PC-3 (cell line): ENCODE data around the gene CTNNA3. TPM values are rescaled to one million over a fixed set of nuclear protein-coding genes. Genes with fewer than 3 reads are reported as not detected.
A peak's percentile ranks its signal among the peaks of the same experiment; 100 is the strongest.

ENCODE experiments used
- ATAC-seq: fragments of 200-7000 bp; cut with Tn5 transposase; 2 replicates; pipeline ENCODE4 v1.9.1; 2020; ENCODE audit warnings: mild to moderate bottlenecking, moderate library complexity
- BruUV-seq: library from RNA; stranded (reverse); fragments of 400-500 nt; replicated peaks from 2 replicates; lab custom pipeline; 2021; lab: Mats Ljungman, UMichigan
- CTCF ChIA-PET: fragments of 300-600 bp; sonication (Branson Sonifier 250); formaldehyde crosslinking; loops from one replicate; lab custom pipeline; 2022; ENCODE audit warnings: antibody characterized with exemption; lab: Charles Lee
- POLR2A ChIA-PET: fragments of 300-600 bp; sonication (Branson Sonifier 250); formaldehyde crosslinking; loops from one replicate; lab custom pipeline; 2022; ENCODE audit warnings: antibody characterized with exemption; ENCODE audit not compliant: unreplicated experiment; lab: Charles Lee
- DNase-seq: peaks from one replicate; pipeline ENCODE4 v3.0.0-alpha.2; 2015
- H2AFZ ChIP-seq: fragments of 300-600 bp; sonication (generic); 2 replicates; pipeline ENCODE4 v1.6.0; 2016; ENCODE audit warnings: antibody characterized with exemption, low read length
- H3F3A ChIP-seq: fragments of 300-600 bp; sonication (generic); one replicate; pipeline ENCODE4 v1.6.0; 2017; ENCODE audit warnings: antibody characterized with exemption, low read length, control low read depth, mild to moderate bottlenecking; ENCODE audit not compliant: unreplicated experiment
- H3K27ac ChIP-seq: fragments of 300-600 bp; sonication (generic); 2 replicates; pipeline ENCODE4 v1.5.1; 2016; ENCODE audit warnings: mild to moderate bottlenecking, low read length
- H3K27me3 ChIP-seq: fragments of 300-600 bp; sonication (generic); 2 replicates; pipeline ENCODE4 v1.6.1; 2016; ENCODE audit warnings: low read length, mixed read lengths
- H3K36me3 ChIP-seq: fragments of 300-600 bp; sonication (generic); 2 replicates; pipeline ENCODE4 v1.6.1; 2016; ENCODE audit warnings: low read depth, mixed run types, low read length, mixed read lengths
- H3K4me1 ChIP-seq: fragments of 300-600 bp; sonication (generic); 2 replicates; pipeline ENCODE4 v1.5.1; 2016; ENCODE audit warnings: low read length; ENCODE audit not compliant: insufficient read depth
- H3K4me2 ChIP-seq: fragments of 300-600 bp; sonication (generic); 2 replicates; pipeline ENCODE4 v1.6.0; 2016; ENCODE audit warnings: low read length
- H3K4me3 ChIP-seq: fragments of 300-600 bp; sonication (generic); 2 replicates; pipeline ENCODE4 v1.5.1; 2016; ENCODE audit warnings: mild to moderate bottlenecking, low read length, mixed read lengths
- H3K79me2 ChIP-seq: fragments of 300-600 bp; sonication (generic); 2 replicates; pipeline ENCODE4 v1.6.1; 2017; ENCODE audit warnings: low read length, mixed read lengths
- H3K9ac ChIP-seq: fragments of 300-600 bp; sonication (generic); 2 replicates; pipeline ENCODE4 v1.6.0; 2016; ENCODE audit warnings: mild to moderate bottlenecking, low read length
- H3K9me2 ChIP-seq: fragments of 300-600 bp; sonication (generic); replicated peaks from 2 replicates; pipeline ENCODE4 v1.6.1; 2016; ENCODE audit warnings: mixed run types, low read length, mixed read lengths
- H3K9me3 ChIP-seq: fragments of 300-600 bp; sonication (generic); 2 replicates; pipeline ENCODE4 v1.6.1; 2016; ENCODE audit warnings: low read length, mixed read lengths
- H4K20me1 ChIP-seq: fragments of 300-600 bp; sonication (generic); 2 replicates; pipeline ENCODE4 v1.6.1; 2016; ENCODE audit warnings: low read length, mixed read lengths
- CTCF ChIP-seq: fragments of 300-600 bp; sonication (generic); conservative IDR thresholded peaks from 2 replicates; pipeline ENCODE4 v1.5.1; 2017; ENCODE audit warnings: antibody characterized with exemption, low read depth, mild to moderate bottlenecking, low read length
- EZH2 ChIP-seq: fragments of 300-600 bp; sonication (generic); IDR thresholded peaks from one replicate; pipeline ENCODE4 v1.6.1; 2017; ENCODE audit warnings: antibody characterized with exemption, mild to moderate bottlenecking, low read length; ENCODE audit not compliant: unreplicated experiment
- EZH2phosphoT487 ChIP-seq: fragments of 300-600 bp; sonication (generic); IDR thresholded peaks from 2 replicates; pipeline ENCODE4 v1.6.1; 2018; ENCODE audit warnings: mild to moderate bottlenecking, antibody characterized with exemption, low read length, borderline replicate concordance
- intact Hi-C: fragments of 100-400 bp; cut with micrococcal nuclease; formaldehyde crosslinking; loops from 2 replicates; pipeline ENCODE4 v1.9.0; 2023
- total RNA-seq: library from RNA; depleted of rRNA; stranded (reverse); fragments of >200 nt; gene quantifications from 2 replicates; pipeline ENCODE4 v1.2.3, GENCODE V29; 2014

The CTNNA3 gene
- total RNA-seq, 1 experiment from 2014 or later: 1.9 TPM

- no peaks in the 10 kb centered on the region for H3K4me1 ChIP-seq
- TF ChIP-seq EZH2phosphoT487 (no peak), EZH2 (no peak), CTCF (no peak)
- H3K27me3 ChIP-seq: no peaks in the 10 kb centered on the region
- DNase-seq (no peak), ATAC-seq (no peak)
- H3K9me3 ChIP-seq: no peaks in the 10 kb centered on the region
- intact Hi-C loops: no loop called here
- no TSS peak for BruUV-seq
- H4K20me1 ChIP-seq: no peaks in the 10 kb centered on the region
- H3K4me3 ChIP-seq: no peak overlapping the region
- no peaks in the 10 kb centered on the region for H3K36me3 ChIP-seq
- ChIA-PET POLR2A (no interaction called here), CTCF (no interaction called here)
- H3K9ac ChIP-seq: no peak overlapping the region
- H3K4me2 ChIP-seq: no peak overlapping the region
- no peak overlapping the region for H3K27ac ChIP-seq
- H3K79me2 ChIP-seq: no peaks in the 10 kb centered on the region
- no peak overlapping the region for H2AFZ ChIP-seq
- no peaks in the 10 kb centered on the region; the same call in 1 of the 2 replicates for H3K9me2 ChIP-seq
- no peaks in the 10 kb centered on the region for H3F3A ChIP-seq
Measured at GRCh38 chr10:66762218-66762729, 933.7 kb downstream of the CTNNA3 start.

- Histone ChIP-seq H3K4me2 (no peak overlapping the region), H3K9me2 (no peaks in the 10 kb centered on the region; the same call in 1 of the 2 replicates), H3K27ac (no peak overlapping the region), H3K4me1 (peaks cover 1% of the 10 kb centered on the region), H3K9ac (no peak overlapping the region), H3K27me3 (no peaks in the 10 kb centered on the region), H3K36me3 (no peaks in the 10 kb centered on the region), H3K9me3 (no peaks in the 10 kb centered on the region), H4K20me1 (no peaks in the 10 kb centered on the region), H3K79me2 (no peaks in the 10 kb centered on the region), H2AFZ (no peak overlapping the region), H3K4me3 (no peak overlapping the region), H3F3A (no peaks in the 10 kb centered on the region)
- no peak for TF ChIP-seq EZH2phosphoT487
- no peak for TF ChIP-seq CTCF
- TF ChIP-seq EZH2: no peak
- BruUV-seq: no TSS peak
- ChIA-PET POLR2A (no interaction called here), CTCF (no interaction called here)
- DNase-seq (no peak), ATAC-seq (no peak)
- intact Hi-C loops: no loop called here
Measured at GRCh38 chr10:66760941-66761340, 935.1 kb downstream of the CTNNA3 start.

GRCh38 chr10:66755474-66755873, 940.5 kb downstream of the CTNNA3 start:
- no peaks in the 10 kb centered on the region for H3K36me3 ChIP-seq
- H2AFZ ChIP-seq: no peak overlapping the region
- no peak overlapping the region for H3K9ac ChIP-seq
- intact Hi-C loops: no loop called here
- peak; percentile 64 for ATAC-seq
- CTCF ChIA-PET: no interaction called here
- H3K27me3 ChIP-seq: no peaks in the 10 kb centered on the region
- peaks cover 17% of the 10 kb centered on the region for H3K4me1 ChIP-seq
- H4K20me1 ChIP-seq: no peaks in the 10 kb centered on the region
- no peaks in the 10 kb centered on the region for H3K9me3 ChIP-seq
- no peak overlapping the region for H3K4me3 ChIP-seq
- no peak for TF ChIP-seq EZH2phosphoT487
- no peak for TF ChIP-seq CTCF
- no peak for TF ChIP-seq EZH2
- no peaks in the 10 kb centered on the region for H3K9me2 ChIP-seq
- peak overlapping the region; percentile 4; the same call in 1 of the 2 replicates for H3K4me2 ChIP-seq
- POLR2A ChIA-PET: no interaction called here
- no peaks in the 10 kb centered on the region for H3F3A ChIP-seq
- no peak overlapping the region for H3K27ac ChIP-seq
- BruUV-seq: no TSS peak
- H3K79me2 ChIP-seq: no peaks in the 10 kb centered on the region
- peak; percentile 67 for DNase-seq
